Measurements from ENCODE around the gene FGF18.

GRCh38 chr5:171476701-171477100 is 57.3 kb downstream of the FGF18 start:
- TF ChIP-seq CTCF (IDR thresholded peaks at IDR 0.05; ENCODE audit: low read depth, low read length, poor library complexity, severe bottlenecking) = no peak
- TF ChIP-seq EZH2phosphoT487 (IDR thresholded peaks at IDR 0.05; ENCODE audit: borderline replicate concordance, low read length) = no peak
